Gastrocnemius medialis (tissue), 4 donors: ENCODE data around the gene LRMDA.

Experiments used
- CTCF ChIP-seq, 5 experiments: fragments of 450-650 bp in 3 of 5; fragments of 200-600 bp in 2 of 5; sonication (generic) in 2 of 5; IDR thresholded peaks in 4 of 5; conservative IDR thresholded peaks in 1 of 5; 1 replicate in 4 of 5; 2 replicates in 1 of 5; pipeline ENCODE4 v1.5.1; 2016 to 2019; ENCODE audit warnings: antibody characterized with exemption in 5 of 5, mild to moderate bottlenecking in 3 of 5, moderate library complexity in 3 of 5
- POLR2A ChIP-seq, 2 donors: fragments of 450-650 bp; IDR thresholded peaks; one replicate each; pipeline ENCODE4 v1.6.1; 2017; ENCODE audit warnings: antibody characterized with exemption in 2 of 2, mild to moderate bottlenecking in 2 of 2, moderate library complexity in 2 of 2

GRCh38 chr10:75476985-75477384 lies 45.6 kb downstream of the LRMDA start:
- TF ChIP-seq POLR2A (IDR thresholded peaks at IDR 0.05): no peak
- TF ChIP-seq CTCF (IDR thresholded peaks at IDR 0.05 in 4 of 5, conservative IDR thresholded peaks at IDR 0.05 in 1 of 5): no peak
